B cell (primary cell): ENCODE measurements around the gene DDIT4. TPM values are rescaled to one million over a fixed set of nuclear protein-coding genes. Genes with fewer than 3 reads are reported as not detected.

ENCODE experiments used
- ATAC-seq: fragments of 200-7000 bp; cut with Tn5 transposase; one replicate; pipeline ENCODE4 v1.10.0; 2021; ENCODE audit warnings: low read depth, mild to moderate bottlenecking, moderate number of reproducible peaks, moderate library complexity
- CTCF ChIA-PET: fragments of 350-600 bp; sonication (Branson Sonifier 250); formaldehyde crosslinking; loops from one replicate; lab custom pipeline; 2021; ENCODE audit warnings: antibody characterized with exemption, inconsistent platforms; lab: Charles Lee
- POLR2A ChIA-PET: fragments of 350-600 bp; sonication (Branson Sonifier 250); formaldehyde crosslinking; loops from one replicate; lab custom pipeline; 2021; ENCODE audit warnings: antibody characterized with exemption; lab: Charles Lee
- DNase-seq: peaks from one replicate; pipeline ENCODE4 v3.0.0; 2013
- H2AFZ ChIP-seq: 2 replicates; pipeline ENCODE4 v1.6.1; 2012; ENCODE audit warnings: mild to moderate bottlenecking, low read depth, low read length; ENCODE audit not compliant: insufficient read depth, poor library complexity, severe bottlenecking
- H3K27ac ChIP-seq, 2 donors: 1 replicate in 1 of 2; 2 replicates in 1 of 2; pipeline ENCODE4 v1.5.1; 2012 to 2013; ENCODE audit warnings: low read length in 2 of 2, mild to moderate bottlenecking in 2 of 2, moderate library complexity in 1 of 2
- H3K27me3 ChIP-seq, 4 experiments: fragments of 200-600 bp in 1 of 4; sonication (generic) in 1 of 4; replicated peaks in 1 of 4; 1 replicate in 2 of 4; 2 replicates in 2 of 4; pipeline versions ENCODE4 v1.6.1 to v1.7.0; 2013 to 2016; ENCODE audit warnings: low read length in 3 of 4, mild to moderate bottlenecking in 2 of 4, mixed read lengths in 1 of 4, moderate library complexity in 1 of 4; ENCODE audit not compliant: insufficient read depth in 4 of 4, control insufficient read depth in 3 of 4; ENCODE audit errors: control extremely low read depth in 1 of 4
- H3K36me3 ChIP-seq, 2 experiments: replicated peaks in 1 of 2; 1 replicate in 1 of 2; 2 replicates in 1 of 2; pipeline versions ENCODE4 v1.6.1 to v1.7.1; 2013; ENCODE audit warnings: low read length in 1 of 2; ENCODE audit not compliant: insufficient read depth in 2 of 2, control insufficient read depth in 1 of 2; ENCODE audit errors: control extremely low read depth in 1 of 2, extremely low read depth in 1 of 2
- H3K4me1 ChIP-seq, 2 donors: fragments of 200-600 bp in 1 of 2; sonication (generic) in 1 of 2; 1 replicate in 1 of 2; 2 replicates in 1 of 2; pipeline versions ENCODE4 v1.5.1 to v1.6.1; 2013 to 2017; ENCODE audit warnings: low read length in 2 of 2; ENCODE audit not compliant: control insufficient read depth in 2 of 2, insufficient read depth in 2 of 2
- H3K4me2 ChIP-seq: replicated peaks from 2 replicates; pipeline ENCODE3; 2012; ENCODE audit warnings: mild to moderate bottlenecking, low read depth, low read length; ENCODE audit not compliant: poor library complexity, severe bottlenecking
- H3K4me3 ChIP-seq, 5 experiments: fragments of 200-600 bp in 1 of 5; sonication (generic) in 1 of 5; 1 replicate in 3 of 5; 2 replicates in 2 of 5; pipeline versions ENCODE4 v1.5.1 to v1.7.0; 2011 to 2016; ENCODE audit warnings: low read length in 4 of 5, mild to moderate bottlenecking in 4 of 5, low read depth in 2 of 5, control low read depth in 1 of 5, moderate library complexity in 1 of 5; ENCODE audit not compliant: insufficient read depth in 1 of 5; ENCODE audit errors: control extremely low read depth in 1 of 5, extremely low read depth in 1 of 5
- H3K79me2 ChIP-seq: fragments of 200-600 bp; sonication (generic); one replicate; pipeline ENCODE4 v1.6.0; 2016; ENCODE audit warnings: low read length; ENCODE audit not compliant: control insufficient read depth, insufficient read depth
- H3K9ac ChIP-seq: fragments of 200-600 bp; sonication (generic); 2 replicates; pipeline ENCODE4 v1.6.1; 2017; ENCODE audit warnings: mild to moderate bottlenecking, low read length, moderate library complexity
- H3K9me3 ChIP-seq, 3 donors: one replicate each; pipeline versions ENCODE4 v1.6.1 to v1.7.1; 2013; ENCODE audit warnings: low read length in 2 of 3; ENCODE audit not compliant: control insufficient read depth in 2 of 3, insufficient read depth in 1 of 3; ENCODE audit errors: control extremely low read depth in 1 of 3
- H4K20me1 ChIP-seq: 2 replicates; pipeline ENCODE4 v1.6.0; 2012; ENCODE audit warnings: mild to moderate bottlenecking, low read length; ENCODE audit not compliant: insufficient read depth, control insufficient read depth, poor library complexity, severe bottlenecking
- H3K27ac Mint-ChIP-seq: one replicate; pipeline ENCODE4 v1.8.0; 2021; ENCODE audit warnings: mixed read lengths
- H3K27me3 Mint-ChIP-seq: one replicate; pipeline ENCODE4 v1.8.0; 2021; ENCODE audit warnings: mixed read lengths
- H3K4me1 Mint-ChIP-seq: one replicate; pipeline ENCODE4 v1.8.0; 2021; ENCODE audit warnings: mixed read lengths
- H3K4me3 Mint-ChIP-seq: one replicate; pipeline ENCODE4 v1.8.0; 2021; ENCODE audit warnings: mixed read lengths
- H3K9me3 Mint-ChIP-seq: one replicate; pipeline ENCODE4 v1.8.0; 2022; ENCODE audit warnings: mixed read lengths; ENCODE audit not compliant: insufficient read depth
- CTCF ChIP-seq: fragments of 200-600 bp; IDR thresholded peaks from one replicate; pipeline ENCODE4 v1.8.0; 2022; ENCODE audit warnings: antibody characterized with exemption, mild to moderate bottlenecking
- EZH2 ChIP-seq: IDR thresholded peaks from 2 replicates; pipeline ENCODE4 v1.6.1; 2012; ENCODE audit warnings: borderline replicate concordance, low read depth, mild to moderate bottlenecking, moderate library complexity, low read length; ENCODE audit not compliant: insufficient read depth, poor library complexity, severe bottlenecking
- WGBS: methylation state at CpG from one replicate; pipeline ENCODE4 v1.1.5; 2013; ENCODE audit warnings: missing lambda C conversion rate; ENCODE audit not compliant: insufficient coverage; 5-methylcytosine and 5-hydroxymethylcytosine counted together
- intact Hi-C: fragments of 100-400 bp; cut with micrococcal nuclease; formaldehyde crosslinking; loops from one replicate; pipeline ENCODE4 v1.10.0; 2022
- polyA plus RNA-seq: library from polyadenylated mRNA; depleted of rRNA; stranded (reverse); fragments of >200 nt; gene quantifications from 2 replicates; pipeline ENCODE4 v1.2.3, GENCODE V29; 2012
- total RNA-seq, 2 donors: library from RNA; stranded (reverse); fragments of 120-200 nt in 1 of 2; gene quantifications; 1 replicate in 1 of 2; 2 replicates in 1 of 2; pipeline versions ENCODE4 v1.2.3 to v1.2.4, GENCODE V29; 2013 to 2022

The DDIT4 gene
- total and polyA plus RNA-seq, 2 donors (not counting 1 experiment from before 2014, with no cell fraction given) = 102 to 110 TPM

GRCh38 chr10:72252972-72253371 is 20.8 kb upstream of the DDIT4 start:
- peaks cover 67% of the 10 kb centered on the region for H3K4me1 Mint-ChIP-seq
- Histone ChIP-seq H3K79me2 (no peaks in the 10 kb centered on the region), H2AFZ (no peak overlapping the region), H4K20me1 (no peaks in the 10 kb centered on the region), H3K4me2 (no peak overlapping the region), H3K9me3 (peaks cover 0 to 3% (median 0%) of the 10 kb centered on the region in 3 donors), H3K4me1 (peaks cover 75 to 82% of the 10 kb centered on the region in 2 donors), H3K36me3 (no peaks in the 10 kb centered on the region), H3K9ac (no peak overlapping the region), H3K27ac (no peak overlapping the region), H3K4me3 (no peak overlapping the region), H3K27me3 (no peaks in the 10 kb centered on the region)
- DNase-seq = no peak
- peak overlapping the region; percentile 79 for H3K27ac Mint-ChIP-seq
- POLR2A ChIA-PET = interaction anchor here (0.7 to 2.5 kb wide), 2 partner anchors 22 to 44 kb away, joined by 3 to 6 read pairs; no protein-coding TSS in a partner anchor
- peak overlapping the region; percentile 35 for H3K4me3 Mint-ChIP-seq
- H3K27me3 Mint-ChIP-seq = no peaks in the 10 kb centered on the region
- no peak for ATAC-seq
- no peaks in the 10 kb centered on the region for H3K9me3 Mint-ChIP-seq
- CTCF ChIA-PET = interaction anchor here (0.7 to 1.1 kb wide), 3 partner anchors 8 to 87 kb away, joined by 3 to 4 read pairs (median 4); no protein-coding TSS in a partner anchor
- 90% methylated on average over 3 of the region's 3 CpGs for WGBS
- intact Hi-C loops = no loop called here
- TF ChIP-seq EZH2 (no peak), CTCF (no peak)

GRCh38 chr10:72253578-72253977 is 20.1 kb upstream of the DDIT4 start:
- no peaks in the 10 kb centered on the region for H4K20me1 ChIP-seq
- Mint-ChIP-seq H3K4me1 (peaks cover 63% of the 10 kb centered on the region), H3K4me3 (no peak overlapping the region), H3K27ac (peak overlapping the region; percentile 79), H3K27me3 (no peaks in the 10 kb centered on the region), H3K9me3 (no peaks in the 10 kb centered on the region)
- H3K4me2 ChIP-seq = no peak overlapping the region
- ChIA-PET CTCF (interaction anchor here (0.6 to 8.3 kb wide), 7 partner anchors 9 to 127 kb away, joined by 3 to 48 read pairs (median 4); no protein-coding TSS in a partner anchor), POLR2A (interaction anchor here (0.7 to 2.5 kb wide), 2 partner anchors 22 to 44 kb away, joined by 3 to 6 read pairs; no protein-coding TSS in a partner anchor)
- peaks cover 2% of the 10 kb centered on the region for H3K79me2 ChIP-seq
- WGBS = 100% methylated on average over 3 of the region's 7 CpGs
- TF ChIP-seq EZH2 (no peak), CTCF (no peak)
- no peak overlapping the region for H3K4me3 ChIP-seq
- peaks cover 71 to 76% of the 10 kb centered on the region in 2 donors for H3K4me1 ChIP-seq
- no peak for ATAC-seq
- no peak overlapping the region for H3K9ac ChIP-seq
- H2AFZ ChIP-seq = no peak overlapping the region
- no peak for DNase-seq
- H3K27ac ChIP-seq = no peak overlapping the region
- intact Hi-C loops = no loop called here
- H3K36me3 ChIP-seq = no peaks in the 10 kb centered on the region
- peaks cover 0 to 3% (median 0%) of the 10 kb centered on the region in 3 donors for H3K9me3 ChIP-seq
- H3K27me3 ChIP-seq = no peaks in the 10 kb centered on the region
